ENCODE measurements around the gene HIC1. TPM values are rescaled to one million over a fixed set of nuclear protein-coding genes. Genes with fewer than 3 reads are reported as not detected.

The HIC1 gene
- polyA plus RNA-seq, 3 donors = 0.13 to 14.2 (median 0.30) TPM

- Mint-ChIP-seq H3K4me1 (peaks cover 10% of the 10 kb centered on the region), H3K27ac (no peak overlapping the region), H3K36me3 (no peaks in the 10 kb centered on the region), H3K9me3 (peaks cover 0 to 6% (median 3%) of the 10 kb centered on the region in 7 donors), H3K4me3 (no peak overlapping the region), H3K27me3 (ENCODE audit: low read depth in 3 of 3) (peaks cover 6 to 24% (median 16%) of the 10 kb centered on the region in 3 donors)
- Histone ChIP-seq H3K9me3 (replicated peaks in 1 of 2; ENCODE audit: control insufficient read depth in 1 of 2, insufficient read depth in 1 of 2, low read length in 2 of 2) (peaks cover 0 to 6% of the 10 kb centered on the region in 2 donors), H3K9ac (ENCODE audit: insufficient read depth, low read length, poor library complexity, severe bottlenecking) (no peak overlapping the region), H3K4me2 (replicated peaks; ENCODE audit: extremely low read depth, low read length, poor library complexity, severe bottlenecking) (no peak overlapping the region), H3K4me3 (replicated peaks in 1 of 3; ENCODE audit: low read depth in 2 of 3, low read length in 3 of 3) (no peak overlapping the region), H3K36me3 (replicated peaks in 1 of 2; ENCODE audit: control insufficient read depth in 1 of 2, insufficient read depth in 2 of 2, low read length in 2 of 2) (no peaks in the 10 kb centered on the region), H4K20me1 (ENCODE audit: insufficient read depth, low read length) (no peaks in the 10 kb centered on the region), H3K79me2 (ENCODE audit: insufficient read depth, low read length) (no peaks in the 10 kb centered on the region), H2AFZ (ENCODE audit: insufficient read depth, low read depth, low read length, poor library complexity, severe bottlenecking) (no peak overlapping the region), H3K27me3 (ENCODE audit: control insufficient read depth in 2 of 2, insufficient read depth in 2 of 2, low read length in 2 of 2) (no peaks in the 10 kb centered on the region), H3K27ac (ENCODE audit: low read depth in 1 of 2, low read length in 2 of 2) (no peak overlapping the region), H3K4me1 (ENCODE audit: control insufficient read depth in 1 of 2, insufficient read depth in 2 of 2, low read length in 2 of 2) (no peaks in the 10 kb centered on the region)
- no peak for DNase-seq
- TF ChIP-seq CTCF (IDR thresholded peaks at IDR 0.05) = no peak
- intact Hi-C loops (cut with micrococcal nuclease) = no loop called here
- 100% methylated on average over 1 of the region's 1 CpG for WGBS (ENCODE audit: insufficient coverage)
Observed at GRCh38 chr17:2013994-2014317, 40.9 kb upstream of the HIC1 start.

GRCh38 chr17:2015314-2015713 lies 39.6 kb upstream of the HIC1 start:
- intact Hi-C loops (cut with micrococcal nuclease) = no loop called here
- peaks cover 0 to 8% of the 10 kb centered on the region in 2 donors for H3K27me3 ChIP-seq (ENCODE audit: control insufficient read depth in 2 of 2, insufficient read depth in 2 of 2, low read length in 2 of 2)
- H3K79me2 ChIP-seq (ENCODE audit: insufficient read depth, low read length) = no peaks in the 10 kb centered on the region
- no peaks in the 10 kb centered on the region for H3K36me3 ChIP-seq (replicated peaks in 1 of 2; ENCODE audit: control insufficient read depth in 1 of 2, insufficient read depth in 2 of 2, low read length in 2 of 2)
- TF ChIP-seq CTCF (IDR thresholded peaks at IDR 0.05) = no peak
- H3K4me2 ChIP-seq (replicated peaks; ENCODE audit: extremely low read depth, low read length, poor library complexity, severe bottlenecking) = no peak overlapping the region
- H3K4me1 ChIP-seq (ENCODE audit: control insufficient read depth in 1 of 2, insufficient read depth in 2 of 2, low read length in 2 of 2) = no peaks in the 10 kb centered on the region
- 95% methylated on average over 14 of the region's 14 CpGs for WGBS (ENCODE audit: insufficient coverage)
- no peak overlapping the region for H3K27ac Mint-ChIP-seq
- no peak overlapping the region for H3K4me3 ChIP-seq (replicated peaks in 1 of 3; ENCODE audit: low read depth in 2 of 3, low read length in 3 of 3)
- no peak overlapping the region for H3K27ac ChIP-seq (ENCODE audit: low read depth in 1 of 2, low read length in 2 of 2)
- peaks cover 0 to 6% (median 3%) of the 10 kb centered on the region in 7 donors for H3K9me3 Mint-ChIP-seq
- H3K4me1 Mint-ChIP-seq = peaks cover 10% of the 10 kb centered on the region
- no peak overlapping the region for H3K9ac ChIP-seq (ENCODE audit: insufficient read depth, low read length, poor library complexity, severe bottlenecking)
- no peak for DNase-seq
- peak overlapping the region in 1 of 2 donors; percentile 16 for H3K4me3 Mint-ChIP-seq
- peaks cover 0 to 6% of the 10 kb centered on the region in 2 donors for H3K9me3 ChIP-seq (replicated peaks in 1 of 2; ENCODE audit: control insufficient read depth in 1 of 2, insufficient read depth in 1 of 2, low read length in 2 of 2)
- H3K27me3 Mint-ChIP-seq (ENCODE audit: low read depth in 3 of 3) = peaks cover 8 to 37% (median 20%) of the 10 kb centered on the region in 3 donors
- H3K36me3 Mint-ChIP-seq = no peaks in the 10 kb centered on the region
- no peaks in the 10 kb centered on the region for H4K20me1 ChIP-seq (ENCODE audit: insufficient read depth, low read length)
- no peak overlapping the region for H2AFZ ChIP-seq (ENCODE audit: insufficient read depth, low read depth, low read length, poor library complexity, severe bottlenecking)
